Activated CD4-positive, CD25-positive, alpha-beta regulatory T cell treated with anti-CD3 and anti-CD28 coated beads, Interleukin-2, amount 50 U/mL, for 16 hours (primary cell): Measurements from ENCODE around the gene C8A.

Experiments used
- DNase-seq: peaks from one replicate; pipeline ENCODE4 v3.0.0-alpha.2; 2020; ENCODE audit warnings: low read depth, low spot score

The C8A gene

GRCh38 chr1:56890229-56890628 lies 35.6 kb downstream of the C8A start:
- DNase-seq, result no peak

DNA sequence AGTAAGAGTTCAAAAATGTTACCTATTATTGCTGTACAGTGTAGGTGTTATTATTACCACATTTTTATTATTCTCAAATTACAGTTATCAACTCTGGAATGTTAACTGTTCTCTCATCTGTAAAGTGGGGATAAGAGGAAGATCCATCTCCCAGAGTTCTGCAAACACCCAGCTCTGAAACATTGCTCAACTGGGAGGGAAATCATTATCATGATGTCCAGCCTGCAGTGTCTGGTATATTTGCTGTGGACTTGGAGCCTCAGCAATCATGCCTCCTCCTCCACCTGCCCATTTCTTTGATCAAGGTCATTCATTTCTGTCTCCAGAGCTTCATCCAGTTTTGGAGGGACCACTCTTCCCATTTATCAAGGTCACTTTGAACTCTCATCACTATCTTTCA lies 39.4 kb downstream of the C8A start:
- DNase-seq, result no peak

DNA sequence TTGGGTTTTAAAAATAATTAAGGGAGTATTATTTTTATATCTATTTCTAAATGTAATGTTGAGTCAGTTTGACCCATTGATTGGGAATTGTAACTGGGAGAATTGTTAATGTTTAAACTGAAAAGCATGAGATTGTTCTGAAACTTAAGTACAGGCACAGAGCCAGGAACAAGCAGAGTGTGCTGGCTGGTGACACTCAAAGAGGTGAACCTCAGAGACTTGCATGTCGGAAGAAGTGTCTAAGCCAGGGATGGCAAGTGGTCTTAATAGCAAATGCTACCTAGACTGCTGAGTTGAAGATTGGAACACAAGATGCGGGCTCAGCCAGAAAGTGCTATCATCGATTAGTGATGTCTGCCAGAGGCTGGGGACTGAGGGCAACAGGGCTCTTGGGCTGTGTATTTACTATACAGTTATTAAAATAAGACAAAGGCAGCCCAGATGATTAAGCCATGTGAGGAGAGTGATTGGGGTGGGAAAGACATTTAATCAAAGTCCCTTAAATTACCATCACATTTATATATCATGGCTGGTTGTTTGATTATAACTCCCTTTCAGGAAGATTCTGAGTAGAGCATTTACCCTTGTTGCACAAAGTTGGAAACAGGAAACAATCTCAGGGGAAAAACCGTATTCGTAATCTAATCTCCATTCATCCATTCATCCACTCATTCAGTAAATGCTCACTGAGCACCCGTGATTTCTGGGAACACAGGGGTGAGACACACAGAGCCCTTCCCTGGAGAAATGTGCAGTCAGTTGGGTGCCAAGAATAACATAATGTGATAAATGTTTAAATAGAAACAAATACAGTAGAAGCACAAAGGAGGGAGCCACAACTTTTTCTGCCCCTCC lies 42.8 kb downstream of the C8A start:
- no peak for DNase-seq

DNA sequence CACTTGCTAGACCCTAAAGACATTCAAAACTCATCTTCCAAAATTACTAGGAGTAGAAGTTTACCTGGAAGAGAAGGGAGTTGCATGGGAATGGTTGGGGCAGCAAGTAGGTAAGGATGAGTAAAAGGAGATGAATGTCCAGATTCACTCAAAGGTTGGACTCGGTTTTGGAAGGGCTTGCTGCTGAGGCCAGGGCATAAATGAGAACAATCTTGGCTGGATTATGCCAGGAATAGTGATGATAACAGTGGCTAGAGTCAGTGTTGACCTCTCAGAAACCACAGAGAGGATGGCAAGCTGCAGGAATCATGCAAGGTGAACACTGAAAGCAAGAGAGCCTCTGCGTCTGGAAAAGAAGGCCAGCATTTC lies 43.4 kb downstream of the C8A start:
- no peak for DNase-seq

DNA sequence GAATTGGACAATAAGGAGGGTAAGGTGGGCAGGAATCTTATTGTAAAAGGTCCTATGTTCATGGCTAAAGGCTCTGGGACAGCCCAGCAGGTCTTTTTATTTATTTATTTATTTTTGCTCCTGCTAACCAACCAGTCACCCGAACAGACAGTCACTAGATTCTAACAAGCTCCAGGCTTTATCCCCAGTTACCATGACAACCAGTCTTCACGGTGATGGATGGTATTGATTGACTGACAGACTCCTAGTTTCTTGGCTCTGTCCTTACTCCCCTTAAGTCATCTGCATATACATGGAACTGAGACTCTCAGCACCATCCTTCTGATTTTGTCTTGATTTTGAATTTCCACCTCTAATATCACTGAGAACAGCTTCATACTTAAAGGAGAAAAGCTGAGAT lies 44.3 kb downstream of the C8A start:
- no peak for DNase-seq

GRCh38 chr1:56901716-56902115 lies 47.1 kb downstream of the C8A start:
- DNase-seq, result no peak

DNA sequence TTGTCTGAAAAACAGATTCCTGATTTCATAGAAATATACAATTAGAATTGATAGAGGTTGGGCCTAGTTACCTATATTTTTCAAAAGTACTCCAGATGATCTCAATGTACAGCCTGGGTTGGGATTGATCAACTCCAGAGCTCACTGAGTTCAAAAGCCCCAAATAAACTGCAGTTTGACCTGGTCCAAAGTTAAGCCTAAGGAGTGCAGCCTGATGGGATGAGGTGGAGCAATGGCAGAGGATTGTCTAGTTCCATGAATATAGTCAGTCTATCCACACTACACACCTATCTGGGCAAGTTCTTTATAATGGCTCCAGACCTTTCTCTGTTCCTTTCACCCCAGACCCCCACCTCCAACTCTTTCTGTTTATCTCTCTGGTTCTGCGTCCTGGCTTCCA lies 49.2 kb downstream of the C8A start:
- DNase-seq, result no peak

- no peak for DNase-seq
Observed at GRCh38 chr1:56904663-56905397, 50.2 kb downstream of the C8A start.

DNA sequence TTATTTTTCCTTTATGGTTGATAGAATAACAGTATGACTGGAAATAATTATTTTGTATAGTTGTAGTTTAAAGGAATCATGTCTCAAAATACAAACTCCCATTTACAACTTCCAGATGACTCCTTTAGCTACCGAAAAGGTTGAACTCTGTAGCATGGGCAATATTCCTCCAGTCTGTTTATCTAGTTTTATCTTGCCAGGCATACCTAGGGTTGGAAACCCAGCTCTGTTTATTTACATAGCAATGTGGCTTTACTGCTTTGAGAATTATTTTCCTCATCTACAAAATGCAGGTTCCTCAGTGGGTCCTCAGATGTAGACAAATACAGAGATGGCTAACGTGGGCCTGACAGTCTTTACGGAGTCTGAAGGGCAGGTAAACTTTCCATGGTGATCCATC lies 51.1 kb downstream of the C8A start:
- DNase-seq, result no peak

GRCh38 chr1:56908619-56909221 lies 54.1 kb downstream of the C8A start:
- DNase-seq, result no peak

DNA sequence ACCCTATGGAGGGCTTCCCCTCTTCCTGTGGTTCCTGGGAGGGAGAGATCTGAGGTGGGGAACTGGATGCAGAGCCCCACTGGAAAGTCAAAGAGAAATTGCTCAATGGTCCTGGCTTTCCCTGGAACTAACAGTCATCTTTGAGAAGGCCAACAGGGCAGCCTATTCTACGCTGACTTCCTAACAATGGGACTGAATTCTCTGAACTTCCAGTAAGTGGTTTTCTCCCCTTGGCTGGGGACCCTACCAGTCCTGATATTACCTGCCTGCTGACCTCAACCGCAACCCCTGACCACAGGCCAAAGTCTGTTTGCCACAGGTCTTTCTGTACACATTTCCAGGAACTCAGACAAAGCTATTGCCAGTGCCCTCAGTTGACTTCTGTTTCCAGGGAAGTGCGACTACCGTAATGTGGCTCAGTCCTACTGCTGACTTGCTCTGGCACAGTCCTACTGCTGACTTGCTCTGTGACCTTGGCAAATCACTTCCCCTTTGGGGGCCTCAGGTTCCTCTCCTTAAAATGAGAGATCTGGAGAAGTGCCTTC lies 55.9 kb downstream of the C8A start:
- no peak for DNase-seq

GRCh38 chr1:56911098-56911938 lies 56.7 kb downstream of the C8A start:
- no peak for DNase-seq

DNA sequence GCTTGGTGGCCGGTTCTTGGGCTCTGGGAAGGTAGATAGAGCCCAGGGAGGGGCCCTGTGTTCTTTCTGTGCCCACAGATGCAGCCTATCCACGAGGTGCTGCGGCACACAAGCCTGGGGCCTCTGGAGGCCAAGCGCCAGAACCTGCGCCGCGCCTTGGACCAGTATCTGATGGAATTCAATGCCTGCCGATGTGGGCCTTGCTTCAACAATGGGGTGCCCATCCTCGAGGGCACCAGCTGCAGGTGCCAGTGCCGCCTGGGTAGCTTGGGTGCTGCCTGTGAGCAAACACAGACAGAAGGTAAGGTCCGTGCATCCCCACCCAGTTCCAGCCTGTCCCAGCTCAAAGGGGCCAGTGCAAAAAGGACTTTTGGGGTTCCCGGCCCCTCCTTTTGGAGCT lies 57.7 kb downstream of the C8A start:
- DNase-seq, result no peak

GRCh38 chr1:56915960-56916359 lies 61.4 kb downstream of the C8A start:
- no peak for DNase-seq

DNA sequence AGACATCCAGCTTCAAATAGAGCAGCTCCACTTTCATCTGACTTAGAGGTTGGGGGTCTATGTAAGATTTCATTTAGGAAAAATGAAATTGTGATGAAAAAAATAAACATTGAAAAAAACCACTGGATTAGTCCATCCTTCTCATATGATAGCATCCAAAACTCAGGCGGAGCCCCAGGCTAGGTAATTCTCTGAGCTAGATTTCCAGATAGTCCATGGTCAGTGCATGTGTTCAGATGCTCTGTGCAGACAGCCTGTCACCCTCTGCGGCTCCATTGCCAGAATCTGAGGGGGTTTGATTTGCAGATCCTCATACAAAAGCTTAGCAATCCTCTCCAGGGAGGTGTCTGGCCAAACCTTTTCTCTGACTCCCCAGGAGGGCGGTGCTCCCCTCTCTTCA lies 62.0 kb downstream of the C8A start:
- no peak for DNase-seq

GRCh38 chr1:56917356-56917755 lies 62.8 kb downstream of the C8A start:
- no peak for DNase-seq

DNA sequence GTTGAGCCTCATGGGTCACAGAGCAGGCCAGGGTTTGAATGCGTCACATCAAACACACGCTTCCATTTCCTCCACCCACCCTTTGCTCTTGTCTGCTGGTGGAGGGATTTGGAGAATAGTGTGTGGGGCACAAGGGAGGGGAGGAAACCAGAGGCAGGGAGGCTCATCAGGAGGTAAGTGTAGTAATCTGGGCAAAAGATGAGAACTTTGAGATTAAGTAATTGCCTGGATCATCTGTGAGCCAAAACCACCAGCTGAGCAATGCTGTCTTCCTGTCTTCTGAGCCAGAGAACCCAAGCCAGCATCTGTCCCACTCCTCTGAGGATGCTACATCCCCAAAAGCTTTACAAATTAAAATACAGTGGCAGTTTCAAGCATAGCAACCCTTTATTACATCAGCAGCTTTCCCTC lies 66.0 kb downstream of the C8A start:
- DNase-seq, result no peak

GRCh38 chr1:56921479-56921878 lies 66.9 kb downstream of the C8A start:
- DNase-seq, result no peak

DNA sequence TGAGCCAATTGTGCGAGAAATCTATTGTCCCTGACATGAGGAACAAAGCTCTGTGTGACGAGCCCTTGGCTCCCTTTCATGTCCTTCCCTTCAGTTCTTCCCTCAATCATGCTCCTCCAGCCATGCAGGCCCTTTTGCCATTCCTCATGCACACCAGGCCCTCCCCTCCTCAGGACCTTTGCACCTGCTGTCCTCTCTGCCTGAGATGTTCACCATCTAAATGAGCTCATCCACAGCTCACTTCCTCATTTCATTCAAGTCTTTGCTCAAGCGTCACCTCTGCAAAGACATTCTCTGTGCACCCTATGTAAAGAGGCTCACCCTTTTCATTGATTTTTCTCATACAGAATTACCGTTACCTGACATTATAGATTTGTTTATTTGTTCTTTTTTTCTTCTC lies 67.5 kb downstream of the C8A start:
- no peak for DNase-seq

DNA sequence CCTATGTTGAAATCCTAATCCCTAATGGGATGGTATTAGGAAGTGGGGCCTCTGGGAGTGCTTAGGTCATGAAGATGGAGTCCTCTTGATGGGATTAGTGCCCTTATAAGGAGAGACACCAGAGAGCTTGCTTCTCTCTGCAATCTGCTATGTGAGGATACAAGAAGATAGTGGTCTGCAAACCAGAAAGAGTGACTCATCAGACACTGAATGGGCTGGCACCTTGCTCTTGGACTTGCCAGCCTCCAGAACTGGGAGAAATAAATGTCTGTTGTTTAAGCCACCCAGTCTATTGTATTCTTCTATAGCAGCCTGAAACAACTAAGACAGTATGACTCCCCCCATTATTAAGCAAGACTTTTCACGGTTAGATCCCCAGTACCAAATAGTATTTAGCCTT lies 67.9 kb downstream of the C8A start:
- DNase-seq, result no peak

GRCh38 chr1:56923201-56923600 lies 68.6 kb downstream of the C8A start:
- no peak for DNase-seq

DNA sequence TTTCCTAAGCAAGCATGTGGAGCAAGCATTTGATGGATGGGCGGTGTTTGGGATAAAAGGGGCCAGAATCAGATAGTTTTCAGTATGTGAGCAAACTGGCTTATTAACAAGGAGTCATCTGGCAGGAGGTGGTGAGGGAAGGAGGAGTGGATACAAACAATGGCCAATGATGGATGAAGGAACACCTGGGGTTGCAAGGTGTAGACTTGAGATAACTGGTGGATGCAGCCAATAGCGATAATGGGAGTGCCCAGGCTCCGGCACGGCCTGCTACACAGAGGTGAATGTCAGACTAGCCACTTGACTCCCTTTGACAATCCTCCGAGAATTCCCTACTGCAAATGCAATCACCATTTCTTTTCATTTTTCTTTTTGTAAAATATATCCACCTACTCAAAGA lies 69.5 kb downstream of the C8A start:
- no peak for DNase-seq
